ENCODE results near the gene MSH2. TPM values are rescaled to one million over a fixed set of nuclear protein-coding genes. Genes with fewer than 3 reads are reported as not detected.
"Not testable (repeated sequence)": the region's sequence is repeated elsewhere in the genome, so short reads cannot be mapped to it uniquely, and the experiment has no call there.

The MSH2 gene
- total and polyA plus RNA-seq, 2 donors (not counting 3 experiments of a cell fraction or from before 2014, with no cell fraction given) = 9.7 to 30.5 TPM

GRCh38 chr2:47420214-47420613 is 17.3 kb downstream of the MSH2 start:
- Histone ChIP-seq H3K4me2 (ENCODE audit: insufficient read depth, low read length) (no peak overlapping the region), H3K9ac (replicated peaks; ENCODE audit: extremely low read depth, insufficient read depth, low read length) (no peak overlapping the region), H4K20me1 (replicated peaks; ENCODE audit: control insufficient read depth, extremely low read depth, insufficient read depth, low read length) (no peaks in the 10 kb centered on the region), H2AFZ (ENCODE audit: low read depth, low read length) (no peak overlapping the region), H3K4me3 (replicated peaks in 1 of 3; ENCODE audit: insufficient read depth in 1 of 3, low read depth in 1 of 3, low read length in 3 of 3) (no peak overlapping the region), H3K27me3 (ENCODE audit: control insufficient read depth in 2 of 2, insufficient read depth in 2 of 2, low read length in 2 of 2) (no peaks in the 10 kb centered on the region), H3K4me1 (ENCODE audit: control insufficient read depth, extremely low read depth, insufficient read depth, low read length) (peaks cover 3% of the 10 kb centered on the region), H3K27ac (ENCODE audit: insufficient read depth, low read depth, low read length) (no peak overlapping the region), H3K9me3 (replicated peaks; ENCODE audit: control insufficient read depth, insufficient read depth, low read length) (no peaks in the 10 kb centered on the region), H3K36me3 (ENCODE audit: control insufficient read depth in 2 of 2, extremely low read depth in 1 of 2, insufficient read depth in 2 of 2, low read length in 2 of 2) (peaks cover 3% of the 10 kb centered on the region in 2 experiments), H3K9me1 (replicated peaks; ENCODE audit: control insufficient read depth, extremely low read depth, insufficient read depth, low read length) (no peaks in the 10 kb centered on the region), H3K79me2 (ENCODE audit: control insufficient read depth, insufficient read depth, low read length) (no peaks in the 10 kb centered on the region)
- FAIRE-seq (no peak), DNase-seq (ENCODE audit: low read depth, low spot score) (no peak)
- intact Hi-C loops (cut with micrococcal nuclease) = no loop called here
- no peak for TF ChIP-seq POLR2A (IDR thresholded peaks at IDR 0.05; ENCODE audit: low read depth, low read length)
- no peak for TF ChIP-seq CTCF (IDR thresholded peaks at IDR 0.05; ENCODE audit: extremely low read depth in 1 of 2, insufficient read depth in 1 of 2, low read depth in 1 of 2, low read length in 2 of 2)
- ChIA-PET CTCF (interaction anchor here (1.7 kb wide), 1 partner anchor 32 kb away, joined by 7 read pairs; no protein-coding TSS in a partner anchor), POLR2A (no interaction called here)
- no TSS peak for BruUV-seq (replicated peaks)
- dilution Hi-C loops (cut with MboI; ENCODE audit: extremely low pct_ligation_motif_present, low sequenced_read_pairs) = no loop called here

GRCh38 chr2:47420683-47421082 is 17.7 kb downstream of the MSH2 start:
- DNase-seq (ENCODE audit: low read depth, low spot score); H3K4me1 ChIP-seq (ENCODE audit: control insufficient read depth, extremely low read depth, insufficient read depth, low read length); H3K9ac ChIP-seq (replicated peaks; ENCODE audit: extremely low read depth, insufficient read depth, low read length); POLR2A ChIA-PET; intact Hi-C loops (cut with micrococcal nuclease); H3K27me3 ChIP-seq (ENCODE audit: control insufficient read depth in 2 of 2, insufficient read depth in 2 of 2, low read length in 2 of 2); H2AFZ ChIP-seq (ENCODE audit: low read depth, low read length); H3K4me2 ChIP-seq (ENCODE audit: insufficient read depth, low read length); dilution Hi-C loops (cut with MboI; ENCODE audit: extremely low pct_ligation_motif_present, low sequenced_read_pairs); H3K27ac ChIP-seq (ENCODE audit: insufficient read depth, low read depth, low read length); FAIRE-seq; H3K36me3 ChIP-seq (ENCODE audit: control insufficient read depth in 2 of 2, extremely low read depth in 1 of 2, insufficient read depth in 2 of 2, low read length in 2 of 2); H4K20me1 ChIP-seq (replicated peaks; ENCODE audit: control insufficient read depth, extremely low read depth, insufficient read depth, low read length); H3K79me2 ChIP-seq (ENCODE audit: control insufficient read depth, insufficient read depth, low read length); H3K9me3 ChIP-seq (replicated peaks; ENCODE audit: control insufficient read depth, insufficient read depth, low read length); H3K4me3 ChIP-seq (replicated peaks in 1 of 3; ENCODE audit: insufficient read depth in 1 of 3, low read depth in 1 of 3, low read length in 3 of 3); BruUV-seq (replicated peaks); H3K9me1 ChIP-seq (replicated peaks; ENCODE audit: control insufficient read depth, extremely low read depth, insufficient read depth, low read length): not testable (repeated sequence)
- CTCF ChIA-PET = interaction anchor here (1.7 kb wide), 1 partner anchor 33 kb away, joined by 7 read pairs; no protein-coding TSS in a partner anchor
